GM12801 (cell line): ENCODE results near the gene TBC1D22A.

ENCODE experiments used
- TF ChIP-seq, protein P1 (sequence below): IDR thresholded peaks from one replicate; pipeline ENCODE4 v1.5.1; 2011; ENCODE audit warnings: control low read depth; ENCODE audit not compliant: insufficient read length; ENCODE audit errors: extremely low read depth

TBC1D22A gene

DNA sequence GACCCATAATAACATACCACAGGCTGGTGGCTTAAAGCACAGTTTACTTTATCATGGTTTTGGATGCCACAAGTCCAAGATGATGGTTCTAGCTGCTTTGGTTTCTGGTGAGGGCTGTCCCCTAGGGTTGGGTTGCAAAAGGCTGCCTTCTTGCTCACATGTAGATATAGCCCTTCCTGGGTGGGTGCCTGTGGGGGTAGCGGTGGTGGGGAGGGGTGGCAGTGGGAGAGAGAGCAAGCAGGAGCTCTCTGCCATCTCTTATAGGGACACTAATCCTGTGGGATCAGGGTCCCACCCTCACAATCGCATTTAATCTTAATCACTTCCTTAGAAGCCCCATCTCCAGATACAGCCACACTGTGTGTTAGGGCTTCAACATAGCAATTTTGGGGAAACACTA, 245.0 kb downstream of the TBC1D22A start:
- TF ChIP-seq, protein P1, sequence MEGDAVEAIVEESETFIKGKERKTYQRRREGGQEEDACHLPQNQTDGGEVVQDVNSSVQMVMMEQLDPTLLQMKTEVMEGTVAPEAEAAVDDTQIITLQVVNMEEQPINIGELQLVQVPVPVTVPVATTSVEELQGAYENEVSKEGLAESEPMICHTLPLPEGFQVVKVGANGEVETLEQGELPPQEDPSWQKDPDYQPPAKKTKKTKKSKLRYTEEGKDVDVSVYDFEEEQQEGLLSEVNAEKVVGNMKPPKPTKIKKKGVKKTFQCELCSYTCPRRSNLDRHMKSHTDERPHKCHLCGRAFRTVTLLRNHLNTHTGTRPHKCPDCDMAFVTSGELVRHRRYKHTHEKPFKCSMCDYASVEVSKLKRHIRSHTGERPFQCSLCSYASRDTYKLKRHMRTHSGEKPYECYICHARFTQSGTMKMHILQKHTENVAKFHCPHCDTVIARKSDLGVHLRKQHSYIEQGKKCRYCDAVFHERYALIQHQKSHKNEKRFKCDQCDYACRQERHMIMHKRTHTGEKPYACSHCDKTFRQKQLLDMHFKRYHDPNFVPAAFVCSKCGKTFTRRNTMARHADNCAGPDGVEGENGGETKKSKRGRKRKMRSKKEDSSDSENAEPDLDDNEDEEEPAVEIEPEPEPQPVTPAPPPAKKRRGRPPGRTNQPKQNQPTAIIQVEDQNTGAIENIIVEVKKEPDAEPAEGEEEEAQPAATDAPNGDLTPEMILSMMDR, result no peak

DNA sequence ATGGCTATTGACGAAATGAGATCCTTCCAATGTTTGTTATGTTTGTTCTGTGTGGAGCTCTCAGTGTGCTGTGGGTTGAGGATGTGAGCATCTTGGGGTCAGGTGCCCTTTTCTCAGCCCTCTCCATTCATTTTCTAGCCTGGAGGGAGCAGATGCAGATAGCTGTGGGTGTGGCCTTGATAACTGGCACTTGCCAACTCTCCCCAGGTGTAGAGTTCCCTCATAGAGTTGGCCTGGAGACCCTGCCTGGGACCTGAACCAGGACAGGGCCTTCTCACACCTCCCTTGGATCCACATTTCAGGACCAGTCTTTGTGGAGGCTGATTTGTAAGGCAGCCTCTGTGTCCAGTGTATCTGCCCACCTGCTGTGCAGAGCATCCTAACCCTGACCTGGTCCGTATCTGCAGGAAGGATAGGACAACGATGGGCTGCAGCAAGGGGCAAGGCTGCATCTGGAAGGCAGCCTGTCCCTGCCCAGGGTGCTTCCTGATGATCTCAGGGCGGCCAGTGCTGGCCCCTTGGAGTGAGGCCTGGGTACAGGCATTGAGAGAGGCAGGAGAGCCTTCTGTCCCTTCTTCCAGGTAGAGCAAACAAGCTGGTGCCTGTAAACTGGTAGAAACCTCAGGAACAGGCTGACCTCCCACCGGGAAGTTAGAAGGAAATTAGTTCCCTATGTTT, 245.9 kb downstream of the TBC1D22A start:
- TF ChIP-seq, protein P1, result no peak

DNA sequence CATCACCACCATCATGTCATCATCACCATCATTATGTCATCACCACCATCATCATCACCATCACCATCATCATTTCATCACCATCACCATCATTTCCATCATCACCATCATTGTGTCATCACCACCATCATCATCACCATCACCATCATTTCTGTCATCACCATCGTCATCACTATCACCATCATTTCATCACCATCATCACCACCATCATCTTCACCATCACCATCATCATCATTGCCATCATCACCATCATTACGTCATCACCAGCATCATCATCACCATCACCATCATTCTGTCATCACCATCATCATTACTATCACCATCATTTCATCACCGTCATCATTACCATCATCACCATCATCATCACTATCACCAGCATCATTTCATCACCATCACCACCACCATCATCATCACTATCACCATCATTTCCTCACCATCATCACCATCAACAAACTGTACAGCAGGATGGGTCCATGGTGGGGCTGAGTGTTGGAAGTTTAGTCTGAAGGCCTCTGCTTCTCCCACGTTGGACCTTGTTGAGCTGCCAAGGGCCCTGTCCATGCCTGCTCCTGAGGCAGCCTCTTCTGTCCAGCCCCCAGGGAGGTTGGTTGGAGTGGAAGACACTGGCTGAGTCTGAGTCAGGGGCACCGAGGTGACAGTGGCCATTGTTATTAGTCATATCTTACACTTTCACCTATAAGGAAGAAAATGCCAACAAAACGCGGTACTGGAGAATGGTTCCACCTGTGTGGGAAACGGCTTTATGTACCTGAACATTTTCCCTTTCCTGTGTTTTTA, 247.1 kb downstream of the TBC1D22A start:
- TF ChIP-seq, protein P1, result no peak

DNA sequence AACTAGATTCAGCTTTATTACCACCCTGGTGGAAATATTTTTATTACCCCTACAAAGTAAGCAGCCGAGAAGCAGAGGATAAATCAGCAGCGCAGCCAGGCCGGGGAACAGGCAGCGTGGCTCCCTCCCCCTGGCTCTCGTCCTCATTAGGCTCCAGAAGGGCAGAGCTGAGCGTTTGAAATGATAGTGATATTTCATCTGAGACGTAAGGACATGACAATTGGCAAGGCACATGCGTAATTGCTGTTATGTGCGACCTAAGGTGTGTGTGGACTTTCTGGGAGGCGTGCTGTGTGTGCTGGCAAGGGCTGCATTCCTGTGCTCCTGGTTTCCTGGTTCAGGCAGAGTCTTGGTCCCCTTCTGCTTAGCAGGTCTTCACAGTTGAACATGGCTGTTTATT, 247.8 kb downstream of the TBC1D22A start:
- TF ChIP-seq, protein P1, result no peak

DNA sequence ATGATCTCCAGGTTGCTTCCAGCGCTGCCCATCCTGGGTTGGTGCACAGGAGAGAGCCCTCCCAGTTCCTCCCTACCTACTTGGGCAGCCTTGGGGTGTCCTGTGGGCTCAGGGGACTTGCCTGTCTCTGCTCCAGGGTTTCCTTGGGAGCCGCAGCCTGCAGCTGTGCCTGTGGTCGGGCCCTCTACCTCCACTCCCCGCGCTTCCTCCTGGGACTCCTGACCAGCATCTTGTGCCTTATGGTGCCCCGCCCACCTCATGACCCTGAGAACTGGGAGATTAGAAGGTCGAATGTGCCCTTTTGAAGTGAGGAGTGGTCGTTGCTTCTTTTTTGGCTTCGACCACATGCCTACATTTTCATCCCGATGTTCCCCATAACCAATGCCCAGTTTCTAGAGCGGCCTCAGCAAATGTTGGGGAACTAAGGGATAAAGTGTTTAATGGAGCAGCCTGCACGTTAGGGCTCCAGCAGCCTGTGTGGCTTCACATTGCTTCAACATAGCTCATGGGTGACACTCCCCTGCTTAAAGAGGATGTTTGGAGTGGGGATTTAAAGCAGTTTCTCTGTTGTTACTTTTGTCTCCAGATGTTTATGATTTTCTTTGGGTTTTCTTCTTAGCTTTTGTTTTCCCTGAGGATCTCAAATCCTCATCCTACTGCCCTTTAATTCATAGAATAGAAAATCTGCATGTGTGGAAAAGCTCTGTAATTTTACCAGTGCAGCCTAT, 248.8 kb downstream of the TBC1D22A start:
- TF ChIP-seq, protein P1, result no peak

DNA sequence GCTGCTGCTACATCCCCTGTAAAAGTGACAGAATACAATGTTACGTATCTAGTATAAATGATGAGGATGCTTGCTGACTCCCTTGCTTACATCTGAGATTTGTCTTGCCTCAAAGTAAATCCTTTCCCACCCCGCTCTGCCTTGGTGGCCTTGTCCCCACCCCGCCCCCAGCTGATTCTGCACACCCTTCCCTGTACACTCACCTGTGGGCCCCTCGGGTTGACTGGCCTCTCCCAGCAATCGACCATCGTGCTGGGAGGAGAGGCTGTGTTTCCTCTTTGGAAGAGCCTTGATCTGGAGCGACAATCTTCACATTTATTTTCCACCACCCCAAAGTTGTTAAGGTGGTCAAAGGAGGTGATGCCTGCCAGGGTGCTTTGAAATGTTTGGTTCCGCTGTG, 249.4 kb downstream of the TBC1D22A start:
- TF ChIP-seq, protein P1, result no peak
